SK-N-MC (cell line): ENCODE measurements around the gene JUP.

Experiments used
- EZH2 ChIP-seq: fragments of 200-600 bp; sonication (generic); IDR thresholded peaks from one replicate; pipeline ENCODE4 v1.6.1; 2017; ENCODE audit warnings: antibody characterized with exemption
- POLR2AphosphoS5 ChIP-seq: IDR thresholded peaks from 2 replicates; pipeline ENCODE4 v1.6.1; 2012; ENCODE audit warnings: mild to moderate bottlenecking, low read depth, low read length, borderline replicate concordance

- TF ChIP-seq EZH2 = no peak
- no peak for TF ChIP-seq POLR2AphosphoS5
Measured at GRCh38 chr17:41779954-41780353, 6.6 kb downstream of the JUP start.
